Measurements from ENCODE around the gene CCL25.

- TF ChIP-seq CTCF (conservative IDR thresholded peaks at IDR 0.05; ENCODE audit: low read depth in 2 of 2) = no peak
- TF ChIP-seq EZH2 (IDR thresholded peaks at IDR 0.05; ENCODE audit: low read depth, unreplicated experiment) = no peak
- TF ChIP-seq EZH2phosphoT487 (IDR thresholded peaks at IDR 0.05; ENCODE audit: unreplicated experiment) = no peak
- TF ChIP-seq REST (IDR thresholded peaks at IDR 0.05; ENCODE audit: unreplicated experiment) = no peak
- TF ChIP-seq NANOG (IDR thresholded peaks at IDR 0.05; ENCODE audit: borderline replicate concordance) = no peak
- no peak for TF ChIP-seq CREB1 (CRISPR knock-in tag; IDR thresholded peaks at IDR 0.05; ENCODE audit: low read depth)
- TF ChIP-seq POLR2AphosphoS5 (IDR thresholded peaks at IDR 0.05; ENCODE audit: low read depth) = no peak
- no peak for TF ChIP-seq STAT1 (IDR thresholded peaks at IDR 0.05; ENCODE audit: unreplicated experiment)
- no peak for TF ChIP-seq ZNF114 (CRISPR knock-in tag; IDR thresholded peaks at IDR 0.05)
- TF ChIP-seq JUNB (IDR thresholded peaks at IDR 0.05; ENCODE audit: unreplicated experiment) = no peak
- TF ChIP-seq ETS1 (IDR thresholded peaks at IDR 0.05) = no peak
- TF ChIP-seq ZNF462 (CRISPR knock-in tag; IDR thresholded peaks at IDR 0.05) = no peak
These were observed 9.7 kb upstream of the CCL25 start for GRCh38 chr19:8042900-8043299.
